Gastroesophageal sphincter (tissue), 4 donors: ENCODE data around the gene KCTD12. TPM values are rescaled to one million over a fixed set of nuclear protein-coding genes. Genes with fewer than 3 reads are reported as not detected.

ENCODE experiments used
- ATAC-seq: fragments of 150-250 bp; one replicate; pipeline ENCODE4 v1.9.1; 2016; ENCODE audit warnings: mild to moderate bottlenecking, moderate library complexity
- H3K27ac ChIP-seq, 4 donors: fragments of 200-600 bp; sonication (generic) in 3 of 4; 1 replicate in 3 of 4; 2 replicates in 1 of 4; pipeline ENCODE4 v1.5.1; 2016 to 2019
- H3K27me3 ChIP-seq: fragments of 200-600 bp; sonication (generic); one replicate; pipeline ENCODE4 v1.5.1; 2019
- H3K36me3 ChIP-seq, 2 donors: fragments of 200-600 bp; sonication (generic); one replicate each; pipeline ENCODE4 v1.5.1; 2019; ENCODE audit warnings: control low read depth in 1 of 2
- H3K4me1 ChIP-seq, 3 donors: fragments of 200-600 bp; sonication (generic); 1 replicate in 2 of 3; 2 replicates in 1 of 3; pipeline ENCODE4 v1.5.1; 2016 to 2019; ENCODE audit warnings: control low read depth in 2 of 3
- H3K4me3 ChIP-seq, 2 donors: fragments of 200-600 bp; sonication (generic); one replicate each; pipeline ENCODE4 v1.5.1; 2019; ENCODE audit warnings: mild to moderate bottlenecking in 1 of 2, moderate library complexity in 1 of 2
- H3K9me3 ChIP-seq, 3 donors: fragments of 200-600 bp; sonication (generic); one replicate each; pipeline ENCODE4 v1.5.1; 2017 to 2019; ENCODE audit warnings: control low read depth in 2 of 3
- EP300 ChIP-seq: sonication (generic); formaldehyde crosslinking; IDR thresholded peaks from one replicate; pipeline ENCODE4 v1.6.1; 2017; ENCODE audit warnings: antibody characterized with exemption, mild to moderate bottlenecking
- POLR2A ChIP-seq, 2 donors: fragments of 450-650 bp; IDR thresholded peaks; one replicate each; pipeline ENCODE4 v1.6.1; 2017; ENCODE audit warnings: antibody characterized with exemption in 2 of 2, mild to moderate bottlenecking in 2 of 2, moderate library complexity in 1 of 2
- POLR2AphosphoS5 ChIP-seq: sonication (generic); formaldehyde crosslinking; IDR thresholded peaks from one replicate; pipeline ENCODE4 v1.6.1; 2017; ENCODE audit warnings: antibody characterized with exemption
- WGBS, 2 donors: methylation state at CpG; one replicate each; pipeline ENCODE4 v1.1.5; 2018; ENCODE audit warnings: low coverage in 1 of 2; 5-methylcytosine and 5-hydroxymethylcytosine counted together
- total RNA-seq, 4 donors: library from RNA; depleted of rRNA; stranded (reverse); fragments of >200 nt; gene quantifications; one replicate each; pipeline ENCODE4 v1.1.0, GENCODE V29; 2016
- TF ChIP-seq, protein P1 (sequence below), 4 experiments: fragments of 200-600 bp in 2 of 4; fragments of 450-650 bp in 2 of 4; sonication (generic) in 1 of 4; IDR thresholded peaks; one replicate each; pipeline ENCODE4 v1.5.1; 2017 to 2019; ENCODE audit warnings: antibody characterized with exemption in 4 of 4, mild to moderate bottlenecking in 2 of 4, moderate library complexity in 2 of 4

The KCTD12 gene
- total RNA-seq, 4 donors from 2014 or later: 88.9 to 192 (median 128) TPM

DNA sequence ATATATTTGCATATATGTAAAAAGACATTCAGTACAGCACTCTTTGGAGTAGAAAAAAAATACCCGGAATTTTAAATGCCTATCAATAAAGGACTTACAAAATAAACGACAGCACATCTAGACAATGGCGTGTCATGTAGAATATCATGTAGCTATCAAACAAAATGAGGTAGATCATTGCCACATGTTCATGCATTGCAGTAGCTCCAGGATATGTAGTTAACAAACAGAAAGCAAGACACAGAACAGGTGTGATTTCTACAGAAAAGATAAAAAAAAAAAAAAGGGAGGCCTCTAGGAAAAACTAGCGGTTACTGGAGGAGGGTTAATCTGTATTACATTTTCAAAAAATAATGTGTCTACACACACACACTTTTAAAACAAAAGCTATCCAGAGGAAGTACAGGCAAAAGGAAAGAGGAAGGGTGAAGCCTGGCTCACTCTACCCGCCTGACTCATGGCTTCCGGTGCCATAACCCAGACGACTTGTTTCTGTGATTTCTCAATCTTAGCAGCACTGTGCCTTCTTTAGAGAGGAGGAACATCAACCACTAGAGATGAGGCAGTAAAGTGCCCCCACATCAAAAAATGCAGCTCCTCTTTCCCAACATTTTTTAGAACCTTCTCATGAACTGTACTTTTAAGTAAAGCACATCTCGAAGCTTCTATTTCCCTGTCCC lies 6.9 kb downstream of the KCTD12 start:
- TF ChIP-seq, protein P1, sequence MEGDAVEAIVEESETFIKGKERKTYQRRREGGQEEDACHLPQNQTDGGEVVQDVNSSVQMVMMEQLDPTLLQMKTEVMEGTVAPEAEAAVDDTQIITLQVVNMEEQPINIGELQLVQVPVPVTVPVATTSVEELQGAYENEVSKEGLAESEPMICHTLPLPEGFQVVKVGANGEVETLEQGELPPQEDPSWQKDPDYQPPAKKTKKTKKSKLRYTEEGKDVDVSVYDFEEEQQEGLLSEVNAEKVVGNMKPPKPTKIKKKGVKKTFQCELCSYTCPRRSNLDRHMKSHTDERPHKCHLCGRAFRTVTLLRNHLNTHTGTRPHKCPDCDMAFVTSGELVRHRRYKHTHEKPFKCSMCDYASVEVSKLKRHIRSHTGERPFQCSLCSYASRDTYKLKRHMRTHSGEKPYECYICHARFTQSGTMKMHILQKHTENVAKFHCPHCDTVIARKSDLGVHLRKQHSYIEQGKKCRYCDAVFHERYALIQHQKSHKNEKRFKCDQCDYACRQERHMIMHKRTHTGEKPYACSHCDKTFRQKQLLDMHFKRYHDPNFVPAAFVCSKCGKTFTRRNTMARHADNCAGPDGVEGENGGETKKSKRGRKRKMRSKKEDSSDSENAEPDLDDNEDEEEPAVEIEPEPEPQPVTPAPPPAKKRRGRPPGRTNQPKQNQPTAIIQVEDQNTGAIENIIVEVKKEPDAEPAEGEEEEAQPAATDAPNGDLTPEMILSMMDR (IDR thresholded peaks at IDR 0.05): no peak
- TF ChIP-seq POLR2A (IDR thresholded peaks at IDR 0.05) (peak; percentile 16 to 18), EP300 (no peak), POLR2AphosphoS5 (peak; percentile 82)
- Histone ChIP-seq H3K36me3 (no peaks in the 10 kb centered on the region), H3K9me3 (no peaks in the 10 kb centered on the region), H3K4me1 (peaks cover 0 to 56% (median 0%) of the 10 kb centered on the region in 3 donors), H3K27me3 (no peaks in the 10 kb centered on the region), H3K4me3 (no peak overlapping the region), H3K27ac (peak overlapping the region; percentile 47 to 71 (median 64))
- WGBS, 2 donors: 29 to 51% methylated on average over 8 of the region's 8 CpGs
- peak; percentile 93 for ATAC-seq

DNA sequence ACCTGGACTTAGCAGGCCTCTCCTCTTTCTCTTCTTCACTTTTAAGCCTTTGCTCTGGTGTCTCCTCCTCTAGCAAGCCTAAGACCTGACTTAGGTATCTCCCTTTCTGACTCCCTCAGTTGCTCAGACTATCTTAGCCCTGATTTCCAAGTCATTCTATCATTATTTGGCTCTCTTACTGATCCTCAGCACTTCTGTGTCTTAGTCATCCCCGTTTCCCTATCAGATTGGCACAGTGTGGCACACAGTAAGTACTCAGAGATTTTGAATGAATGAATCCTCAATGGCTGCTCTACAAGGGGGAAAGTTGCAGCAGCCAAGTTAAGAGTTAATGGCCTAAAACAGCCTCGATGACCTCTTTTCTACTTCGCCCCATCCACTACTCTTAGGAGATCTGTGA lies 8.2 kb downstream of the KCTD12 start:
- Histone ChIP-seq H3K4me1 (peaks cover 0 to 44% (median 0%) of the 10 kb centered on the region in 3 donors), H3K9me3 (no peaks in the 10 kb centered on the region), H3K27me3 (no peaks in the 10 kb centered on the region), H3K4me3 (no peak overlapping the region), H3K27ac (peak overlapping the region in 1 of 4 donors; percentile 69), H3K36me3 (no peaks in the 10 kb centered on the region)
- no peak for TF ChIP-seq EP300
- no peak for TF ChIP-seq POLR2A (IDR thresholded peaks at IDR 0.05)
- TF ChIP-seq POLR2AphosphoS5: no peak
- TF ChIP-seq, protein P1 (IDR thresholded peaks at IDR 0.05): no peak
- no peak for ATAC-seq
- 76 to 100% methylated on average over 2 to 3 of the region's 3 CpGs for WGBS, 2 donors

DNA sequence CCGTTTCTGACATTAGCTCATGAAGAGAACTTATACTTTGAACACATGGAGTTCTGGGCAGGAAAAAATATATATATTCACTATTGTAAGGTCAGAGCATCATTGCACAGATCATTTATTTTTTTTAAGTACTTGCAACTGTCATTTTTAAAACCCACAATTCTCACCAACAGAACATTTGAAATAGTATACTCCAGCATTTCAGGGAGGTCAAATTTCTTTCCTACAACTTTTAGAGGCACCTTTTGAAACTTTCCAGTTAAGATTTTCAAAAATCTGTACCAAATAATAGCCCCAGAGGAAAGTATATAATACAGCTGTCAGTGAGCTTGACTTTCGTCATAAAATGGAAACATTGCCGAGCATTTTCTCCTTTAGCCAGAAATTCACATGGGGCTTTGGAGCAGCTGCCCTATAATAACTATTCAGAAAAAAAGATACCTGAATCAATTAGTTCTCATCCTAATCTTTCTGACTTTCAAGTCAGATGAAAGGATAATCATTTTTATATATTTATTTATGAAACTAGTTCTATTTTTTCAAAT lies 10.9 kb downstream of the KCTD12 start:
- no peaks in the 10 kb centered on the region for H3K27me3 ChIP-seq
- no peaks in the 10 kb centered on the region for H3K9me3 ChIP-seq
- no peak overlapping the region for H3K27ac ChIP-seq
- no peak for ATAC-seq
- no peak overlapping the region for H3K4me3 ChIP-seq
- 57 to 58% methylated on average over 3 of the region's 3 CpGs for WGBS, 2 donors
- peaks cover 0 to 18% (median 0%) of the 10 kb centered on the region in 3 donors for H3K4me1 ChIP-seq
- H3K36me3 ChIP-seq: no peaks in the 10 kb centered on the region
- TF ChIP-seq POLR2AphosphoS5 (no peak), EP300 (no peak)

DNA sequence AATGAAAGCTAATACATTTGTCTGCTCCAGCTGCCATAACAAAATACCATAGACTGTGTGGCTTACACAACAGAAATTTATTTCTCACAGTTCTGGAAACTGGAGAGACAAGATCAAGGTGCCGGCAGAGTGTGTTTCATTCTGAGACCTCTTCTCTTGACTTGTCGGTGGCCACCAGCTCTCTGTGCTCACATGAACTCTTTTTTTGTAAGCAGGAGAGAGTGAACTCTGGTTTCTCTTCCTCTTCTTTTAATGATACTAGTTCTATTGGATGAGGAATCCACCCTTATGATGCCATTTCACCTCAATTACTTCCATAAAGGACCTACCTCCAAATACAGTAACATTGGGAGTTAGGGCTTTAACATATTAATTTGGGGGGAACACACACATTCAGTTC lies 11.7 kb downstream of the KCTD12 start:
- no peak for ATAC-seq
- no peaks in the 10 kb centered on the region for H3K36me3 ChIP-seq
- H3K9me3 ChIP-seq: no peaks in the 10 kb centered on the region
- H3K27ac ChIP-seq: no peak overlapping the region
- TF ChIP-seq POLR2A (IDR thresholded peaks at IDR 0.05) (no peak), POLR2AphosphoS5 (no peak), EP300 (no peak)
- TF ChIP-seq, protein P1 (IDR thresholded peaks at IDR 0.05): no peak
- H3K4me1 ChIP-seq: peaks cover 0 to 10% (median 0%) of the 10 kb centered on the region in 3 donors
- no peak overlapping the region for H3K4me3 ChIP-seq
- H3K27me3 ChIP-seq: no peaks in the 10 kb centered on the region
- WGBS, 2 donors: 75% methylated on average over 2 of the region's 2 CpGs; no CpG with 5 or more reads in 1 of the 2 donors

DNA sequence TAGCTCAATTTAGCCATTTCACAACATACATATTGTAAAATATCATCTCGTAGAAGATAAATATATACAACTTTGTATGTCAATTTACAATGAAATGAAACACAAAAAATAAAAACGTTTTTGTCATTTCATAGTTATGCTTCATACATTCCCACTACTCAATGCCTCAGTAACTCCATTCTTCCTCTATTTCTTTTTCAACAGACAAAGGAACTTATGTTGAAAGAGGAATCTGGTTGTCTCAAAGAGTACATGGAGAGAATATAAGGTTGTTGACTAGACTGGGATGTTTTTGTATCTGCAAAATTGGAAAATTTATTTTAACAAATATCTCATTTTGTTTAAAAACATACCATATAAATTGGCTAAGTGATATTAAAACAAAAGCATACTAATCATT lies 12.8 kb downstream of the KCTD12 start:
- no peak for TF ChIP-seq POLR2A (IDR thresholded peaks at IDR 0.05)
- TF ChIP-seq EP300: no peak
- TF ChIP-seq, protein P1 (IDR thresholded peaks at IDR 0.05): no peak
- no peak for TF ChIP-seq POLR2AphosphoS5
- Histone ChIP-seq H3K27ac (no peak overlapping the region), H3K4me3 (no peak overlapping the region), H3K9me3 (no peaks in the 10 kb centered on the region), H3K36me3 (no peaks in the 10 kb centered on the region), H3K27me3 (no peaks in the 10 kb centered on the region), H3K4me1 (peaks cover 0 to under 1% (median 0%) of the 10 kb centered on the region in 3 donors)
- no peak for ATAC-seq
- WGBS, 2 donors: 66 to 75% methylated on average over 2 of the region's 2 CpGs
